H9 (cell line): Measurements from ENCODE around the gene ZSWIM1. TPM values are rescaled to one million over a fixed set of nuclear protein-coding genes. Genes with fewer than 3 reads are reported as not detected.

Experiments
- DNase-seq: peaks from one replicate; pipeline ENCODE4 v3.0.0-alpha.2; 2017
- H2AFZ ChIP-seq: one replicate; pipeline ENCODE4 v1.6.1; 2013; ENCODE audit warnings: mild to moderate bottlenecking, low read length, control low read depth, moderate library complexity
- H2AK5ac ChIP-seq: 2 replicates; pipeline ENCODE4 v1.6.1; 2013; ENCODE audit warnings: low read length, control low read depth, mixed read lengths; ENCODE audit not compliant: insufficient read length
- H2BK120ac ChIP-seq: one replicate; pipeline ENCODE4 v1.6.1; 2013; ENCODE audit warnings: low read depth, mild to moderate bottlenecking, low read length, control low read depth, inconsistent platforms; ENCODE audit not compliant: poor library complexity, severe bottlenecking
- H2BK12ac ChIP-seq: 2 replicates; pipeline ENCODE4 v1.6.1; 2013; ENCODE audit warnings: low read length, control low read depth, mixed read lengths, low read depth; ENCODE audit not compliant: insufficient read length
- H2BK15ac ChIP-seq: 2 replicates; pipeline ENCODE4 v1.6.1; 2013; ENCODE audit warnings: low read depth, low read length, control low read depth
- H2BK20ac ChIP-seq: one replicate; pipeline ENCODE4 v1.6.1; 2013; ENCODE audit warnings: low read depth, mild to moderate bottlenecking, low read length, control low read depth, inconsistent platforms; ENCODE audit not compliant: poor library complexity, severe bottlenecking
- H2BK5ac ChIP-seq: 2 replicates; pipeline ENCODE4 v1.6.1; 2013; ENCODE audit warnings: low read length, control low read depth, mixed read lengths; ENCODE audit not compliant: insufficient read length
- H3K14ac ChIP-seq: 2 replicates; pipeline ENCODE4 v1.6.1; 2013; ENCODE audit warnings: low read length, control low read depth; ENCODE audit not compliant: insufficient read depth
- H3K18ac ChIP-seq: 2 replicates; pipeline ENCODE4 v1.6.1; 2013; ENCODE audit warnings: low read depth, mild to moderate bottlenecking, mixed read lengths, low read length, control low read depth; ENCODE audit not compliant: insufficient read length
- H3K23ac ChIP-seq: 2 replicates; pipeline ENCODE4 v1.6.1; 2013; ENCODE audit warnings: low read length, control low read depth, mixed read lengths, low read depth; ENCODE audit not compliant: insufficient read length
- H3K23me2 ChIP-seq: 2 replicates; pipeline ENCODE4 v1.6.1; 2013; ENCODE audit warnings: low read depth, mild to moderate bottlenecking, mixed read lengths, low read length, control low read depth; ENCODE audit not compliant: insufficient read length, poor library complexity, severe bottlenecking
- H3K27ac ChIP-seq: 2 replicates; pipeline ENCODE4 v1.5.1; 2013; ENCODE audit warnings: low read length, control low read depth, mixed read lengths, low read depth; ENCODE audit not compliant: insufficient read length
- H3K27me3 ChIP-seq: 2 replicates; pipeline ENCODE4 v1.6.1; 2013; ENCODE audit warnings: low read length, control low read depth, inconsistent platforms; ENCODE audit not compliant: insufficient read depth
- H3K4ac ChIP-seq: 2 replicates; pipeline ENCODE4 v1.6.1; 2013; ENCODE audit warnings: low read depth, mild to moderate bottlenecking, control low read depth, inconsistent platforms, low read length, moderate library complexity
- H3K4me1 ChIP-seq: 2 replicates; pipeline ENCODE4 v1.6.1; 2013; ENCODE audit warnings: low read length, control low read depth, inconsistent platforms; ENCODE audit not compliant: insufficient read depth
- H3K4me2 ChIP-seq: 2 replicates; pipeline ENCODE4 v1.6.1; 2013; ENCODE audit warnings: low read length, control low read depth, mixed read lengths; ENCODE audit not compliant: insufficient read length, insufficient read depth
- H3K56ac ChIP-seq: 2 replicates; pipeline ENCODE4 v1.6.1; 2013; ENCODE audit warnings: low read depth, mild to moderate bottlenecking, mixed read lengths, low read length, control low read depth; ENCODE audit not compliant: insufficient read length
- H3K79me1 ChIP-seq: 2 replicates; pipeline ENCODE4 v1.6.1; 2013; ENCODE audit warnings: low read depth, mild to moderate bottlenecking, moderate library complexity, low read length, control low read depth, inconsistent platforms; ENCODE audit not compliant: insufficient read depth, poor library complexity, severe bottlenecking
- H3K79me2 ChIP-seq: 2 replicates; pipeline ENCODE4 v1.6.1; 2013; ENCODE audit warnings: low read length, control low read depth, inconsistent platforms; ENCODE audit not compliant: insufficient read depth
- H3K9ac ChIP-seq: 2 replicates; pipeline ENCODE4 v1.6.1; 2013; ENCODE audit warnings: low read length, control low read depth, mixed read lengths; ENCODE audit not compliant: insufficient read length; ENCODE audit errors: extremely low read depth
- H3K9me3 ChIP-seq: one replicate; pipeline ENCODE4 v1.6.1; 2013; ENCODE audit warnings: low read depth, low read length, inconsistent platforms; ENCODE audit not compliant: control insufficient read depth
- H3T11ph ChIP-seq: one replicate; pipeline ENCODE4 v1.6.1; 2013; ENCODE audit warnings: mild to moderate bottlenecking, low read length, control low read depth, inconsistent platforms
- H4K20me1 ChIP-seq: one replicate; pipeline ENCODE4 v1.6.1; 2013; ENCODE audit not compliant: control insufficient read depth, insufficient read length, insufficient read depth
- H4K5ac ChIP-seq: 2 replicates; pipeline ENCODE4 v1.6.1; 2013; ENCODE audit warnings: low read depth, mild to moderate bottlenecking, mixed read lengths, low read length, control low read depth; ENCODE audit not compliant: insufficient read length
- H4K8ac ChIP-seq: replicated peaks from 2 replicates; pipeline ENCODE4 v1.6.1; 2013; ENCODE audit warnings: low read length, control low read depth, mixed read lengths, low read depth; ENCODE audit not compliant: insufficient read length
- H4K91ac ChIP-seq: 2 replicates; pipeline ENCODE4 v1.6.1; 2013; ENCODE audit warnings: low read depth, mild to moderate bottlenecking, moderate library complexity, mixed read lengths, low read length, control low read depth; ENCODE audit not compliant: insufficient read length
- H3K27ac Mint-ChIP-seq, 3 experiments: 2 replicates in 2 of 3; 3 replicates in 1 of 3; pipeline ENCODE4 v1.8.0; 2020 to 2021; ENCODE audit warnings: mixed read lengths in 3 of 3, mild to moderate bottlenecking in 1 of 3, moderate library complexity in 1 of 3
- H3K27me3 Mint-ChIP-seq: 2 replicates; pipeline ENCODE4 v1.8.0; 2021; ENCODE audit warnings: low read depth, mild to moderate bottlenecking, moderate library complexity, mixed read lengths
- H3K36me3 Mint-ChIP-seq, 3 experiments: 2 replicates in 2 of 3; 3 replicates in 1 of 3; pipeline ENCODE4 v1.8.0; 2020 to 2021; ENCODE audit warnings: low read depth in 3 of 3, mixed read lengths in 3 of 3; ENCODE audit not compliant: insufficient read depth in 1 of 3
- H3K4me1 Mint-ChIP-seq, 2 experiments: 2 replicates each; pipeline ENCODE4 v1.8.0; 2020; ENCODE audit warnings: mixed read lengths in 2 of 2
- H3K4me3 Mint-ChIP-seq, 2 experiments: 2 replicates in 1 of 2; 3 replicates in 1 of 2; pipeline ENCODE4 v1.8.0; 2020 to 2021; ENCODE audit warnings: mild to moderate bottlenecking in 2 of 2, mixed read lengths in 2 of 2, moderate library complexity in 1 of 2
- H3K9me3 Mint-ChIP-seq, 2 experiments: 2 replicates in 1 of 2; 3 replicates in 1 of 2; pipeline ENCODE4 v1.8.0; 2020; ENCODE audit warnings: mild to moderate bottlenecking in 2 of 2, mixed read lengths in 2 of 2, moderate library complexity in 1 of 2
- CTCF ChIP-seq: fragments of 200-600 bp; sonication (generic); conservative IDR thresholded peaks from 3 replicates; pipeline ENCODE4 v1.8.0; 2021; ENCODE audit warnings: antibody characterized with exemption, mild to moderate bottlenecking
- WGBS: extraction: QIAGEN DNeasy Blood & Tissue Kit; methylation state at CpG from one replicate; pipeline ENCODE4 v1.1.7; 2013; ENCODE audit warnings: missing lambda C conversion rate, low lambda C conversion rate, mixed read lengths; ENCODE audit not compliant: insufficient read length; ENCODE audit errors: extremely low coverage; 5-methylcytosine and 5-hydroxymethylcytosine counted together
- total RNA-seq: library from RNA; stranded (reverse); gene quantifications from 2 replicates; pipeline ENCODE4 v1.2.1, GENCODE V29; 2021

The ZSWIM1 gene
- total RNA-seq, 1 experiment from 2014 or later = 13.0 TPM

DNA sequence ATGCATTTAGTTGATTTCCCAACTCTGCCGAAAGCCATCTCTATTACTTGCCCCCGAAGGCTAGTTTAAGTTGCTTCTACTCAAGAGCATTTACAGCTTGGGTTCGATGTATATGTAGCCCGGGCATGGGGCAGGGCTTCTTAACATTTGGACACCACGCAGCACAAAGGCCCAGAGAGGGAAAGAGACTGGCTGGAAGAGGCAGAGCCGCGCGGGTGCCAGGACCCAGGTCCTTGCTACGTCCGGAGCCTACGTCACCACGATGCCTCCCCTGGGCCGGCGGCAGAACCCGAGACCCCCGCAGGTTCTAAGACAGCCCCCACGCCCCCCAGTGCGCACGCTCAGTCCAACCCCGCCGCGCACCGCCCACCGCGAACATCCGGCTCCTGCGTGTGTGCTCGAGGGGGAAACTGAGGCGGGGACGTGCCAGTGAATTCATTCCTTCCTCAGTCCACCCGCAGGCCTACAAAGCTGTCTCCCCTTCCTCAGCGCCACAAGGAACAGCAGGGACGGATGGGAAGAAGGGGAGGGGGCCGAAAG lies 53.1 kb downstream of the ZSWIM1 start:
- peaks cover 11% of the 10 kb centered on the region for H3K23me2 ChIP-seq
- no peak overlapping the region for H4K8ac ChIP-seq
- peak overlapping the region; percentile 93 for H3K18ac ChIP-seq
- peak overlapping the region; percentile 61 for H3K27ac ChIP-seq
- H3K9ac ChIP-seq = peak overlapping the region; percentile 95
- peak overlapping the region; percentile 70 for H3K4me2 ChIP-seq
- peak; percentile 79 for DNase-seq
- H2BK15ac ChIP-seq = no peak overlapping the region
- Mint-ChIP-seq H3K4me3 (peak overlapping the region; percentile 97 to 98), H3K27me3 (no peaks in the 10 kb centered on the region; the same call in 1 of the 2 replicates), H3K4me1 (peaks cover 29 to 32% of the 10 kb centered on the region in 2 experiments), H3K27ac (peak overlapping the region; percentile 99 to 100 (median 100)), H3K9me3 (no peaks in the 10 kb centered on the region), H3K36me3 (peaks cover 8 to 21% (median 19%) of the 10 kb centered on the region in 3 experiments; a peak in 6 of 7 replicates)
- H3K4me1 ChIP-seq = peaks cover 11% of the 10 kb centered on the region
- peak overlapping the region; percentile 6 for H4K5ac ChIP-seq
- no peak overlapping the region for H3K56ac ChIP-seq
- no peaks in the 10 kb centered on the region for H4K20me1 ChIP-seq
- no peak overlapping the region for H4K91ac ChIP-seq
- no peak overlapping the region for H2AK5ac ChIP-seq
- H3K27me3 ChIP-seq = no peaks in the 10 kb centered on the region
- peak overlapping the region; percentile 88 for H3K14ac ChIP-seq
- no peak overlapping the region for H3K23ac ChIP-seq
- no peak overlapping the region for H2BK120ac ChIP-seq
- no peak for TF ChIP-seq CTCF
- H3T11ph ChIP-seq = no peak overlapping the region
- no peaks in the 10 kb centered on the region for H3K79me1 ChIP-seq
- no peak overlapping the region for H2BK5ac ChIP-seq
- WGBS = no CpG with 5 or more reads among the region's 34 CpGs
- no peak overlapping the region for H2AFZ ChIP-seq
- no peaks in the 10 kb centered on the region for H3K9me3 ChIP-seq
- no peak overlapping the region for H3K4ac ChIP-seq
- H2BK12ac ChIP-seq = no peak overlapping the region
- H3K79me2 ChIP-seq = peaks cover 4% of the 10 kb centered on the region; the same call in 1 of the 2 replicates
- no peak overlapping the region for H2BK20ac ChIP-seq

Other genes starting within 250 kb of the ZSWIM1 start
- gene WFDC9, start 249.9 kb upstream of the ZSWIM1 start, total RNA-seq = not detected in 2 replicates
- gene WFDC11, start 211.0 kb upstream of the ZSWIM1 start, total RNA-seq = not detected in 2 replicates
- not detected in 2 replicates for gene WFDC13, start 179.2 kb upstream of the ZSWIM1 start, total RNA-seq
- gene WFDC10B, start 176.2 kb upstream of the ZSWIM1 start, total RNA-seq = not detected in 2 replicates
- gene SPINT4, start 158.9 kb upstream of the ZSWIM1 start, total RNA-seq = not detected in 2 replicates
- gene WFDC3, start 89.3 kb upstream of the ZSWIM1 start, total RNA-seq = 0.35 TPM in 1 of 2 replicates, not detected in the other
- 35.5 and 36.3 TPM in 2 replicates for gene DNTTIP1, start 89.3 kb upstream of the ZSWIM1 start, total RNA-seq
- gene UBE2C, start 68.6 kb upstream of the ZSWIM1 start, total RNA-seq = 254 and 268 TPM in 2 replicates
- 3.1 and 4.6 TPM in 2 replicates for gene TNNC2, start 53.9 kb upstream of the ZSWIM1 start, total RNA-seq
- gene SNX21, start 47.4 kb upstream of the ZSWIM1 start, total RNA-seq = 18.9 and 20.5 TPM in 2 replicates
- 26.7 and 30.3 TPM in 2 replicates for gene ACOT8, start 23.8 kb upstream of the ZSWIM1 start, total RNA-seq
- gene ZSWIM3, start 23.6 kb upstream of the ZSWIM1 start, total RNA-seq = 8.0 and 8.2 TPM in 2 replicates
- 1.8 and 2.4 TPM in 2 replicates for gene SPATA25, start 6.4 kb downstream of the ZSWIM1 start, total RNA-seq
- 5.4 and 5.8 TPM in 2 replicates for gene NEURL2, start 10.0 kb downstream of the ZSWIM1 start, total RNA-seq
- gene CTSA, start 10.1 kb downstream of the ZSWIM1 start, total RNA-seq = 59.6 and 64.4 TPM in 2 replicates
- gene PLTP, start 30.9 kb downstream of the ZSWIM1 start, total RNA-seq = 61.4 and 62.5 TPM in 2 replicates
- gene PCIF1, start 53.5 kb downstream of the ZSWIM1 start, total RNA-seq = 26.6 and 26.8 TPM in 2 replicates
- 19.7 and 21.1 TPM in 2 replicates for gene ZNF335, start 91.0 kb downstream of the ZSWIM1 start, total RNA-seq
- 2.0 and 2.7 TPM in 2 replicates for gene MMP9, start 127.7 kb downstream of the ZSWIM1 start, total RNA-seq
- gene SLC12A5, start 148.0 kb downstream of the ZSWIM1 start, total RNA-seq = 7.3 and 8.7 TPM in 2 replicates
- gene NCOA5, start 208.7 kb downstream of the ZSWIM1 start, total RNA-seq = 55.7 and 60.1 TPM in 2 replicates
- gene CD40, start 237.1 kb downstream of the ZSWIM1 start, total RNA-seq = 7.8 and 8.6 TPM in 2 replicates